GM18909 (cell line): ENCODE data around the gene ARMC12.
A peak's percentile ranks its signal among the peaks of the same experiment; 100 is the strongest.
"Not testable (repeated sequence)": the region's sequence is repeated elsewhere in the genome, so short reads cannot be mapped to it uniquely, and the experiment has no call there.

Source experiments
- ATAC-seq: cut with Tn5 transposase; IDR thresholded peaks from one replicate; pipeline ENCODE4 v1.9.1; 2021; ENCODE audit warnings: mild to moderate bottlenecking; ENCODE audit not compliant: unreplicated experiment, poor library complexity

The ARMC12 gene

DNA sequence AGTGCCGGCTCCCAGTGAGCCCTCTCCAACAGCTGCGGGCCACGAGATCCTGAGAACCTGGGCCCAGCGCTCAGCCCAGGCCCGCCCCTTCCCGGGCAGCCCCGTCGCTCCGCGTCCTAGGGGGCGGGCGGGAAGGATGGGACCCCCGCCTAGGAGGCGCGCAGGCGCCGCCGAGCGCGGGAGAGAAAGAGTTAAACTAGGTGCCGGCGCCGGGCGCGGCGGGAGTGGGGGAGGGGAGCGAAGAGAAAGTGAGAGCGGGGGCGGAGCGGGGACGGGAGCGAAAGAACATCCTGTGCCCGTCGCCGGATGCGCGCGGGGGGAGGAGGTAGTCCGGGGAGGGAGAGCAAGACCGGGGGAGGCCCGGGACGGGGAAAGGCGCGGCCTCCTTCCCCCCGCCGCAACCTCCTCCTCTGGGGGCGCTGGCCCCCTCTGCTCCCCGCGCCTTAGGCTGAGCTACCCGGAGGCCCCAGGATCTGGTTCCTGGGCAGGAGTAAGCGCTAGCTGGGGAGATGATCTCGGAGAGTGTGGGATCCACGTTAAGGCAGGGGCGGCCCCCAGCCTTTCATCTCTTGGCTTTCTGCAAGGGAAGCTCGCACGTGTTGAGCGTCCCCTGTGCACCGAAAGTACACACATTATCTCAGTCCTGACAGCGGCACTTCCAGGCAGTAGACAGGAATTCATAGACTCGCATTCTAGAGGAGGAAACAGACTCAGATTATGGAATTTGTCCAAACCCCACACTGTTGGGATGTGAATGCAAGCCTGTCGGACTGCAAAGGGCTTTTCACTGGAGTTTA, 4.9 kb upstream of the ARMC12 start:
- ATAC-seq: peak; percentile 50

DNA sequence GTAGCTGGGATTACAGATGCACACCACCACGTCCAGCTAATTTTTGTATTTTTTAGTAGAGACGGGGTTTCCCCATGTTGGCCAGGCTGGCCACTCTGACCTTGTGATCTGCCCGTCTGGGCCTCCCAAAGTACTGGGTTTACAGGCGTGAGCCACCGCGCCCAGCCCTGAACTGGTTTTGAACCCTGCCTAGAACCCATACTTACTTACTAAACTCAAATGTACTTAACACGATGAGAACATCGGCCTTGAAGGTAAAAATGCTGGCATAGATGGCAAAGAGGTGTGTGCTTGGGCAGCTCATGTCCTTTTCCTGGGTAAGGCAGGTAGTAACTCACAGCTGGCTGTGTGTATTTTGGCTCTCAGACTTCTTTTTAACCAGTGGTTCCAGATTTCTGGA, 3.2 kb upstream of the ARMC12 start:
- ATAC-seq: no peak

GRCh38 chr6:35734319-35734718, 2.5 kb upstream of the ARMC12 start:
- not testable (repeated sequence) for ATAC-seq

DNA sequence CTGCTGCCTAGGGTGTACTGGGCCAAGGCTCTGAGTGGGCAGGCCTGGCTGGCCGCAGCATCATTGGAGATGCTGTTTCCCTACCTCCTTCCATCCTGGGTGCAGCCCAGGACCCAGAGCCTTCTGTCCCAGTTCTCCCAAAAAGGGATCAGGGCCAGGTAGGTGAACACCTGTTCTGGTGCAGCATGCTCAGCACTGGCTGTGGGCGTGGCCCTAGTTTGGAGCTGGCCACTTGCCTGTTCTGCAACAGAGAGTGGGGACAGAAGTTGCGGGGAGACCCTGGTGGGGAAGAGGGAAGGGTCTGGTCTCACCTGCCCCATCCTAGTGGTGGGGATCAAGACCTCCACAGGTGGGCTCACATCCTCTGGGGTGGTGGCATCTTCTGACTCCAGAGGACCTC, 1.4 kb upstream of the ARMC12 start:
- ATAC-seq: no peak

GRCh38 chr6:35736253-35736894, 458 bp upstream of the ARMC12 start:
- ATAC-seq: no peak

GRCh38 chr6:35737413-35738211, 780 bp downstream of the ARMC12 start:
- ATAC-seq: no peak

DNA sequence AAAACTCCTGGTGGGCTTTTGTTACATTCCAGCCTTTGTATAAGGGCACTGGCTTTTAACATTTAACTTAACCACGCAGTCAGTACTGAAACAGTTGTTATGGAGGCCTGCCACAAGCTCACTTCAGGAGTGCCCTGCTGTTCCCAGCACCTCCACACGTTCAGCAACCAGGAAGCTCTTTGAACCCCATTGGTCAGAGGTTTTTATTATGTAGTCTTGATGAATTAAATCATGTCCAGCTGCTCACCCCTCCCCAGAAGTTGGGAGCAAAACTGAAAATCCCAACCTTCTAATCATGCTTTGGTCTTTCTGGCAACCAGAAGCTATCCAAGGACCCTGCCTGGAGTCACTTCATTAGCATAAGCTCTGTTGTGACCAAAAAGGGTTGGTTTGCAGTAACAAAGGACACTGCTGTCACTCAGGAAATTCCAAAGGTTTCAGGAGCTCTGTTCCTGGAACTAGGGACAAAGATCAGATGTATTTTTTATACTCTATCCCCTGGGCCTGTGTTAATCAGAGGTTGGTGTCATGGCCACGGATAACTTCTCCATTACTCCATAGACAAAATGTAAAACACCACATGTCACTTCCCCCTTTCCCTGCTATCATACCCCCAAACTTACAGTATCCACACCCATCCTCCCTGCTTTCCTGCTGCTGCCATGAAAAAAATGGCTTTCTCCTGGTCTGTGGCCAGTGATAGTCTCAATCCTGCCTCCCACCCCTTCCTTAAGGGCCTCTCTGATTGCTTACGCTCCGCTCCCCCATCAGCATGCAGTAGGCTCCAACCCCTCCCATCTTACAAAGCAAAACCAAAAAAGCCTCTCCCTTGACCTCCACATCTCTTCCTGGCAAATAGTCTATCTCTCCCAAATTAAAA, 3.1 kb downstream of the ARMC12 start:
- no peak for ATAC-seq

DNA sequence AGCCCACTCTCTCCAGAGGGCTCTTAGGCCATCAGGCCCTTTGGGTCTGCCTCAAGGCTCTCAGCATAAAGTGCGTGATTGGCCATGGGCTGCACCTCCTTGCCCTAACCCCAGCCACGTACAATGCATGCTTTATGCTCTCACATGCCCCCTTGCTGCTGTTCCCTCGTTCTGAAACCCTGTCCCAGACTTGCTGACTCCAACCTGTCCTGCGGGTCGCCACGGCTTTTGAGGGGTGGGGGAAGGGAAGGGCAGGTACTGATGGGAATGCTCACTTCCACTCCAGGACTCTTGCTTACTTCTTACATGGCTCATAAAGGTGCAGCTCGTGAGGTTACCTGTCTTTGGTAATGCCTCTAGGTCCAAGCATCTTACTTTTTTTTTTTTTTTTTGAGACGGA, 6.0 kb downstream of the ARMC12 start:
- ATAC-seq: no peak

- ATAC-seq: no peak
Measured at GRCh38 chr6:35745509-35745908, 8.7 kb downstream of the ARMC12 start.

DNA sequence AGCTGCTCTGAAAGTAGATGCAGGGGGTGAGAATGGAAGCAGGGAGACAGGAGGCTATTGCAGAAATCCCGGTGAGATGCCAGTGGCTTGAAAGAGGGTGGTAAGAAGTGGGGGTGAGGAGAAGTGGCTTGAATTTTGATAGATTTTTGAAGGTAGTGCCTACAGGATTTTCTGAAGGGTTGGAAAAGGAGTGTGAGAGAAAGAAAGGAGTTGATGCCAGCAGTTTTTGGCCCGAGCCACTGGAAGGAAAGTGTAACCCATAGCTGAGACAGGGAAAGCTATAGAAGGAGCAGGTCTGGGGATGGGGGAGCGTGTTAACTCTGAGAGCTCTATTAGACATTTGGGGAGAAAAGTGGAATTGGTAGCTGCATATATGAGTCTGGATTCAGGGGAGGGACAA, 9.7 kb downstream of the ARMC12 start:
- no peak for ATAC-seq

DNA sequence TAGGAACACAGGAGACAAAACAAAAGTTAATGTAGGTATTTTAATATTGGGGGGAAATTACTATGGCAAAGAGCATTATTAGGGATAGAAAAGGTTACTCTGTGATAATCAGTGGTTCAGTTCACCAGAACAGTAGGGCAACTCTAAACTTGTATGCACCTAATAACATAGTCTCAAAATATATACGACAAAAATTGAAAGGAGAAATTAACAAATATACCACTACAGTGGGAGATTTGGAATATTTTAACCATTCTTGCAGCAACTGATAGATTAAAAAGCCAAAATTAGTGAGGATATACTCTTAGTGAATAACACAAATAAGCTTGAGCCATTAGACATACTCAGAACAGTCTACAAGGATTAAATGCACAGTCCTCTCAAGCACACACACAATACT, 11.0 kb downstream of the ARMC12 start:
- no peak for ATAC-seq

DNA sequence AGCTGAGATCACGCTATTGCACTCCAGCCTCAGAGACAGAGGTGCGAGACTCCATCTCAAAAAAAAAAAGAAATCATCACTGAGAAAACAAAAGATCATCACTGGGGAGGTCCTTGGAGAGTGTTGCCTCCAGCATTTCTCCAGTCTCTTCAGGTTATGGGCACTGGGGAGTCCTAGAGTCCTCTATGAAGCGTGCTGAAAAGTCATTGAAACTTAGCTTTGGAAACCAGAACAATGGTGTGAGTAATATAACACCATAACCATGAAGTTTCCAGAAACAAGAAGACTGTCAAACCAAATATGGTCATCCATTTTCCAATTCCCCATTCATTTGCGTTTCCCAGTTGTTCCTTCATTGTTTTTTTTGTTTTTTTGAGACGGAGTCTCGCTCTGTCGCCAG, 13.7 kb downstream of the ARMC12 start:
- no peak for ATAC-seq

DNA sequence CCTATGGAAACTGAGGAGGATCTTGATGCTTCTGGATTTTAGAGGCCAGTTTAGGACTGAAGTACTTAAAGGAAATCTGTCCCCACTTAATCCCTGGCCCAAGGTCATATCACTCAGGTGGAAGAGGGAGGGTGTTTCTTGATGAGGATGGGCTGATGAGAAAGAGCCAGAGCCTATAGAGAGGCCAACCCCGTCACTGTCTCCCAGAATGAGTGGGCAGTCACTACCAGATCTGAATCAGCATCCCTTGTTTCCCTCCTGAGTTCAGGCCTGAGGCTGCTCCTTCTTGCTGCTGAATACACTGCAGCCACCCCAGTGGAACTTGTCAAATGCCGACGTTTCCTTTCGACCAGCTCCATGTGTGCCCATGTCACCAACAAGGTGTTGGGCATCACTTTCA, 14.8 kb downstream of the ARMC12 start:
- ATAC-seq: no peak

DNA sequence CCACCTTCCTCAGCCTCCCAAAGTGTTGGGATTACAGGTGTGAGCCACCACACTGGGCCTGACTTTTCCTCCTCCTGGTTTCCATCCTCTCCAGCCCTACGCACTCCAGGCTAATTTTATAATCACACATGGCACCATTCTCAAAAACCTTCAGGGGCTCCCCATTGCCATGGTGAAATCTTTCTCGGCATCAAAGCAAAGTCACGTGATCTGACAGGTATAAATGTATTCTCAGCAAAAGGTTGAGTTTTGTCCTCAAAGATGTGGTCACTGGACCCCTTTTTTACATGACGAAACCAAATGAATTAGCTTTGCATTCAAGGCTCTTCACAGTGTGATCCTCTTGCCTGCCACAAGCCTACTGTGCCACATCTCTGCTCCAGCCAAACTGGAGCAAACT, 15.5 kb downstream of the ARMC12 start:
- ATAC-seq: no peak

GRCh38 chr6:35754452-35755277, 17.8 kb downstream of the ARMC12 start:
- no peak for ATAC-seq

DNA sequence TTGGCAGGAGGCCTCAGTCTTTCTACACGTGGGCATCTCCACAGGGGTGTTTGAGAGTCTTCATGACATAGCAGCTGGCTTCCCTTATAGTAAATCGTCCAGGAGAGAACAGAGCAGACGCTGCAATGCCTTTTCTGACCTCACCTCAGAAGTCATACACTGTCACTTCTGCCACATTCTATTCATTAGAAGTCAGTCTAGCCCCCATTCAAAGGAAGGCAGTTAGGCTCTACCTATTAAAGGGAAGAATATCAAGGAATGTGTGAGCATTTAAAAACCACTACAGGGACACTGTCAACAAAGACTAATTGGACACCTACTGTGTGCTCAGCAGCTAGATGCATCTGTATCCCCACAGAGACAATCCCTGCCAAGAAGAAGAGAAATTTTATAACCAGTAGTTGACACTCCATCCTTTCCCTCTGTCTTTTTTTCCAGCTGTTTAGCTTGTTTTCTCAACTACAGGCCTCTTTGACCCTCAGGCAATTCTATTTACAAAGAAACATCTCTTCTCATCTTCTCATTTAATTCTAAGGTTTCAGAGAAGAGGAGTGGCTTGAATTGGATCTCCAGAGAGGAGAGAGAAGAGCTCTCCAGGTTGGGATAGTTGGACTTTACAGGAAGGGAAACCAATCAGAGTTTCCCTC, 18.6 kb downstream of the ARMC12 start:
- no peak for ATAC-seq

DNA sequence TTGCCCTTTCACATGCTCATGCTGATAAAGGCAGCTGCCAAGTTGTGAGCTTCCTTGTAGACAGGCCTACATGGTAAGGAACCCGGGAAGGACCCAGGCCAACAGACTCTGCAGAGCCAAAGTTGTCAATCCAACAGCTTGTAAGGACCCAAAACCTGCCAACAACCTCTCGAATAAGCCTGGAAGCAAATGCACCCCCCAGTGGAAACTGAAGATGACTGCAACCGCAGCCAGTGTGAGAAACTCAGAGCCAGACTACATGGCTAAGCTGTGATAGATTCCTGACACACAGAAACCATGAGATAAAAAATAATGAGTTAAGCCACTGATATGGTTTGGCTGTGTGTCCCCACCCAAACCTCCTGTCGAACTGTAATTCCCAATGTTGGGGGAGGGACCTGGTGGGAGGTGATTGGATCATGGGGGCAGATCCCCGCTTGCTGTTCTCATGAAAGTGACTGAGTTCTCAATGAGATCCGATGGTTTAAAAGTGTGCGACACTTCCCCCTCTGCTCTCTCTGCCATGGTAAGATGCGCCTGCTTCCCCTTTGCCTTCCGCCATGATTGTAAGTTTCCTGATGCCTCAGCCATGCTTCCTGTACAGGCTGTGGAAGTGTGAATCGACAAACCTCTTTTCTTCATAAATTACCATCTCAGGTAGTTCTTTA, 20.8 kb downstream of the ARMC12 start:
- no peak for ATAC-seq

DNA sequence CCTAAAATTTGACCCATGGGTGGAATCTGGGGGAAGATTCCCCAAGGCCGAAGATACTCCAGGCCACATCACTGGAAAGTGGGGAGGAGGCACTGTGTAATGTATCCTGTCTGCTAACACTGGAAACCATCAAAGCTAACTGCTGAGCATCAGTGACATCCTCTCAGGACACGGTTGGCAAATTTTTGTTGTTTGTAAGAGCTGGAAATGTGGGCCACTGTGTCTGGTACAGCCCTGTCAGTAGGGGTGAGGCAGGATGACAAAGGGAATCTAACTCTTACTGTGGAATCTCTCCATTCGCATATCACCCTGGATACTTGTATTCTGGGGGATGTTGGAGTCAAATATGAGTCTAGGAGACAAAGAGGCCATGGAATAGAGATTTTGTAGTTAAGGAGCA, 22.6 kb downstream of the ARMC12 start:
- ATAC-seq: no peak
